Nephron progenitor cell (in vitro differentiated cells): ENCODE data around the gene GCLC.
A peak's percentile ranks its signal among the peaks of the same experiment; 100 is the strongest.

ENCODE experiments used
- DNase-seq: peaks from one replicate; pipeline ENCODE4 v3.0.0; 2021
- H3K27ac Mint-ChIP-seq: 2 replicates; pipeline ENCODE4 v1.8.0; 2021; ENCODE audit warnings: mild to moderate bottlenecking, moderate library complexity, mixed read lengths
- H3K27me3 Mint-ChIP-seq: 2 replicates; pipeline ENCODE4 v1.8.0; 2021; ENCODE audit warnings: mild to moderate bottlenecking, low read depth, mixed read lengths; ENCODE audit not compliant: poor library complexity
- H3K36me3 Mint-ChIP-seq: 2 replicates; pipeline ENCODE4 v1.8.0; 2021; ENCODE audit warnings: low read depth, mixed read lengths
- H3K4me1 Mint-ChIP-seq: 2 replicates; pipeline ENCODE4 v1.8.0; 2021; ENCODE audit warnings: mixed read lengths
- H3K4me3 Mint-ChIP-seq: 2 replicates; pipeline ENCODE4 v1.8.0; 2021; ENCODE audit warnings: mild to moderate bottlenecking, moderate library complexity, mixed read lengths
- H3K9me3 Mint-ChIP-seq: 2 replicates; pipeline ENCODE4 v1.8.0; 2021; ENCODE audit warnings: mild to moderate bottlenecking, moderate library complexity, mixed read lengths
- TF ChIP-seq, protein P1 (sequence below): fragments of 200-600 bp; sonication (generic); IDR thresholded peaks from 2 replicates; pipeline ENCODE4 v1.5.0; 2021; ENCODE audit warnings: antibody characterized with exemption

GCLC gene

GRCh38 chr6:53527249-53527765 lies 17.6 kb downstream of the GCLC start:
- Mint-ChIP-seq H3K27ac (no peak overlapping the region), H3K4me1 (peaks cover 53% of the 10 kb centered on the region), H3K4me3 (no peak overlapping the region), H3K9me3 (no peaks in the 10 kb centered on the region), H3K36me3 (peaks cover 3% of the 10 kb centered on the region), H3K27me3 (no peaks in the 10 kb centered on the region)
- DNase-seq, result no peak
- TF ChIP-seq, protein P1, sequence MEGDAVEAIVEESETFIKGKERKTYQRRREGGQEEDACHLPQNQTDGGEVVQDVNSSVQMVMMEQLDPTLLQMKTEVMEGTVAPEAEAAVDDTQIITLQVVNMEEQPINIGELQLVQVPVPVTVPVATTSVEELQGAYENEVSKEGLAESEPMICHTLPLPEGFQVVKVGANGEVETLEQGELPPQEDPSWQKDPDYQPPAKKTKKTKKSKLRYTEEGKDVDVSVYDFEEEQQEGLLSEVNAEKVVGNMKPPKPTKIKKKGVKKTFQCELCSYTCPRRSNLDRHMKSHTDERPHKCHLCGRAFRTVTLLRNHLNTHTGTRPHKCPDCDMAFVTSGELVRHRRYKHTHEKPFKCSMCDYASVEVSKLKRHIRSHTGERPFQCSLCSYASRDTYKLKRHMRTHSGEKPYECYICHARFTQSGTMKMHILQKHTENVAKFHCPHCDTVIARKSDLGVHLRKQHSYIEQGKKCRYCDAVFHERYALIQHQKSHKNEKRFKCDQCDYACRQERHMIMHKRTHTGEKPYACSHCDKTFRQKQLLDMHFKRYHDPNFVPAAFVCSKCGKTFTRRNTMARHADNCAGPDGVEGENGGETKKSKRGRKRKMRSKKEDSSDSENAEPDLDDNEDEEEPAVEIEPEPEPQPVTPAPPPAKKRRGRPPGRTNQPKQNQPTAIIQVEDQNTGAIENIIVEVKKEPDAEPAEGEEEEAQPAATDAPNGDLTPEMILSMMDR, result no peak

GRCh38 chr6:53526000-53526399 lies 18.9 kb downstream of the GCLC start:
- Mint-ChIP-seq H3K9me3 (no peaks in the 10 kb centered on the region), H3K27ac (no peak overlapping the region), H3K36me3 (peaks cover 4% of the 10 kb centered on the region), H3K27me3 (no peaks in the 10 kb centered on the region), H3K4me3 (no peak overlapping the region), H3K4me1 (peaks cover 46% of the 10 kb centered on the region)
- no peak for DNase-seq
- TF ChIP-seq, protein P1, result no peak

GRCh38 chr6:53524455-53524815 lies 20.5 kb downstream of the GCLC start:
- TF ChIP-seq, protein P1, result no peak
- Mint-ChIP-seq H3K9me3 (no peaks in the 10 kb centered on the region), H3K36me3 (peaks cover 14% of the 10 kb centered on the region), H3K27ac (no peak overlapping the region), H3K4me1 (peaks cover 30% of the 10 kb centered on the region), H3K4me3 (no peak overlapping the region), H3K27me3 (no peaks in the 10 kb centered on the region)
- no peak for DNase-seq

GRCh38 chr6:53523511-53524454 lies 21.1 kb downstream of the GCLC start:
- no peak overlapping the region for H3K4me3 Mint-ChIP-seq
- peaks cover 27% of the 10 kb centered on the region for H3K4me1 Mint-ChIP-seq
- H3K27ac Mint-ChIP-seq, result peak overlapping the region; percentile 29
- H3K27me3 Mint-ChIP-seq, result no peaks in the 10 kb centered on the region
- H3K36me3 Mint-ChIP-seq, result peaks cover 20% of the 10 kb centered on the region
- TF ChIP-seq, protein P1, result no peak
- no peaks in the 10 kb centered on the region for H3K9me3 Mint-ChIP-seq
- DNase-seq, result no peak

- H3K36me3 Mint-ChIP-seq, result peaks cover 35% of the 10 kb centered on the region
- no peaks in the 10 kb centered on the region for H3K9me3 Mint-ChIP-seq
- H3K27ac Mint-ChIP-seq, result no peak overlapping the region
- H3K4me1 Mint-ChIP-seq, result peaks cover 13% of the 10 kb centered on the region
- DNase-seq, result no peak
- TF ChIP-seq, protein P1, result no peak
- H3K27me3 Mint-ChIP-seq, result no peaks in the 10 kb centered on the region
- H3K4me3 Mint-ChIP-seq, result no peak overlapping the region
Measured at GRCh38 chr6:53520320-53520928, 24.5 kb downstream of the GCLC start.
